ENCODE data around the gene MAPK8IP3. TPM values are rescaled to one million over a fixed set of nuclear protein-coding genes. Genes with fewer than 3 reads are reported as not detected.

The MAPK8IP3 gene
- polyA plus RNA-seq, 1 experiment: 22.5 TPM

GRCh38 chr16:1674306-1674705 is 31.7 kb upstream of the MAPK8IP3 start:
- Histone ChIP-seq H3K4me3 (ENCODE audit: low read depth, low read length) (no peak overlapping the region), H3K36me3 (ENCODE audit: control insufficient read depth, insufficient read depth, low read length) (peaks cover 35% of the 10 kb centered on the region), H3K27me3 (ENCODE audit: control insufficient read depth, insufficient read depth, low read length) (no peaks in the 10 kb centered on the region)
- ChIA-PET POLR2A (no interaction called here), CTCF (interaction anchor here (1.4 to 2.2 kb wide), 3 partner anchors 8 to 32 kb away, joined by 3 to 8 read pairs (median 4); partner anchors contain the start of gene MAPK8IP3)
- no peak for TF ChIP-seq CTCF (IDR thresholded peaks at IDR 0.05; ENCODE audit: insufficient read depth, low read depth, low read length)
- no peak for DNase-seq (ENCODE audit: low read depth)

GRCh38 chr16:1674751-1675664 is 31.0 kb upstream of the MAPK8IP3 start:
- H3K4me3 ChIP-seq (ENCODE audit: low read depth, low read length): no peak overlapping the region
- no peak for TF ChIP-seq CTCF (IDR thresholded peaks at IDR 0.05; ENCODE audit: insufficient read depth, low read depth, low read length)
- H3K27me3 ChIP-seq (ENCODE audit: control insufficient read depth, insufficient read depth, low read length): no peaks in the 10 kb centered on the region
- peaks cover 31% of the 10 kb centered on the region for H3K36me3 ChIP-seq (ENCODE audit: control insufficient read depth, insufficient read depth, low read length)
- CTCF ChIA-PET: interaction anchor here (1.1 to 2.2 kb wide), 4 partner anchors 8 to 31 kb away, joined by 3 to 8 read pairs (median 4); partner anchors contain the start of gene MAPK8IP3
- no peak for DNase-seq (ENCODE audit: low read depth)
- POLR2A ChIA-PET: no interaction called here

- ChIA-PET CTCF (interaction anchor here (2.0 kb wide), 1 partner anchor 29 kb away, joined by 6 read pairs; the partner anchor contains the start of gene MAPK8IP3), POLR2A (no interaction called here)
- H3K36me3 ChIP-seq (ENCODE audit: control insufficient read depth, insufficient read depth, low read length): peaks cover 24% of the 10 kb centered on the region
- no peaks in the 10 kb centered on the region for H3K27me3 ChIP-seq (ENCODE audit: control insufficient read depth, insufficient read depth, low read length)
- no peak for TF ChIP-seq CTCF (IDR thresholded peaks at IDR 0.05; ENCODE audit: insufficient read depth, low read depth, low read length)
- no peak for DNase-seq (ENCODE audit: low read depth)
- H3K4me3 ChIP-seq (ENCODE audit: low read depth, low read length): no peak overlapping the region
Observed at GRCh38 chr16:1676661-1677060, 29.3 kb upstream of the MAPK8IP3 start.

- ChIA-PET POLR2A (no interaction called here), CTCF (interaction anchor here (0.7 to 2.0 kb wide), 5 partner anchors 11 to 184 kb away, joined by 3 to 6 read pairs (median 3); partner anchors contain the start of genes MAPK8IP3 and TELO2)
- TF ChIP-seq CTCF (IDR thresholded peaks at IDR 0.05; ENCODE audit: insufficient read depth, low read depth, low read length): no peak
- no peak overlapping the region for H3K4me3 ChIP-seq (ENCODE audit: low read depth, low read length)
- DNase-seq (ENCODE audit: low read depth): no peak
- no peaks in the 10 kb centered on the region for H3K27me3 ChIP-seq (ENCODE audit: control insufficient read depth, insufficient read depth, low read length)
- peaks cover 21% of the 10 kb centered on the region for H3K36me3 ChIP-seq (ENCODE audit: control insufficient read depth, insufficient read depth, low read length)
Observed at GRCh38 chr16:1677339-1677738, 28.7 kb upstream of the MAPK8IP3 start.

- Histone ChIP-seq H3K36me3 (ENCODE audit: control insufficient read depth, insufficient read depth, low read length) (peaks cover 16% of the 10 kb centered on the region), H3K4me3 (ENCODE audit: low read depth, low read length) (peak within 1 kb of the TSS; percentile 53), H3K27me3 (ENCODE audit: control insufficient read depth, insufficient read depth, low read length) (no peaks in the 10 kb centered on the region)
- ChIA-PET POLR2A (no interaction called here), CTCF (interaction anchor here (0.7 to 2.0 kb wide), 6 partner anchors 12 to 185 kb away, joined by 3 to 6 read pairs (median 3); partner anchors contain the start of genes MAPK8IP3 and TELO2)
- TF ChIP-seq CTCF (IDR thresholded peaks at IDR 0.05; ENCODE audit: insufficient read depth, low read depth, low read length): no peak
- DNase-seq (ENCODE audit: low read depth): peak; percentile 82
Observed at GRCh38 chr16:1677942-1678499, 28.0 kb upstream of the MAPK8IP3 start, which contains the start of gene JPT2. TSS of gene JPT2 (plus strand) at chr16:1678279. CDS start at chr16:1678313, 34 bp downstream.
